Superior temporal gyrus (tissue), 1 donor: Measurements from ENCODE around the gene TRO.
A peak's percentile ranks its signal among the peaks of the same experiment; 100 is the strongest.

Experiments used
- DNase-seq: peaks from one replicate; pipeline ENCODE4 v3.0.0-alpha.2; 2016; ENCODE audit errors: extremely low spot score

Gene TRO, protein sequence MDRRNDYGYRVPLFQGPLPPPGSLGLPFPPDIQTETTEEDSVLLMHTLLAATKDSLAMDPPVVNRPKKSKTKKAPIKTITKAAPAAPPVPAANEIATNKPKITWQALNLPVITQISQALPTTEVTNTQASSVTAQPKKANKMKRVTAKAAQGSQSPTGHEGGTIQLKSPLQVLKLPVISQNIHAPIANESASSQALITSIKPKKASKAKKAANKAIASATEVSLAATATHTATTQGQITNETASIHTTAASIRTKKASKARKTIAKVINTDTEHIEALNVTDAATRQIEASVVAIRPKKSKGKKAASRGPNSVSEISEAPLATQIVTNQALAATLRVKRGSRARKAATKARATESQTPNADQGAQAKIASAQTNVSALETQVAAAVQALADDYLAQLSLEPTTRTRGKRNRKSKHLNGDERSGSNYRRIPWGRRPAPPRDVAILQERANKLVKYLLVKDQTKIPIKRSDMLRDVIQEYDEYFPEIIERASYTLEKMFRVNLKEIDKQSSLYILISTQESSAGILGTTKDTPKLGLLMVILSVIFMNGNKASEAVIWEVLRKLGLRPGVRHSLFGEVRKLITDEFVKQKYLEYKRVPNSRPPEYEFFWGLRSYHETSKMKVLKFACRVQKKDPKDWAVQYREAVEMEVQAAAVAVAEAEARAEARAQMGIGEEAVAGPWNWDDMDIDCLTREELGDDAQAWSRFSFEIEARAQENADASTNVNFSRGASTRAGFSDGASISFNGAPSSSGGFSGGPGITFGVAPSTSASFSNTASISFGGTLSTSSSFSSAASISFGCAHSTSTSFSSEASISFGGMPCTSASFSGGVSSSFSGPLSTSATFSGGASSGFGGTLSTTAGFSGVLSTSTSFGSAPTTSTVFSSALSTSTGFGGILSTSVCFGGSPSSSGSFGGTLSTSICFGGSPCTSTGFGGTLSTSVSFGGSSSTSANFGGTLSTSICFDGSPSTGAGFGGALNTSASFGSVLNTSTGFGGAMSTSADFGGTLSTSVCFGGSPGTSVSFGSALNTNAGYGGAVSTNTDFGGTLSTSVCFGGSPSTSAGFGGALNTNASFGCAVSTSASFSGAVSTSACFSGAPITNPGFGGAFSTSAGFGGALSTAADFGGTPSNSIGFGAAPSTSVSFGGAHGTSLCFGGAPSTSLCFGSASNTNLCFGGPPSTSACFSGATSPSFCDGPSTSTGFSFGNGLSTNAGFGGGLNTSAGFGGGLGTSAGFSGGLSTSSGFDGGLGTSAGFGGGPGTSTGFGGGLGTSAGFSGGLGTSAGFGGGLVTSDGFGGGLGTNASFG (N-terminal part only)

DNA sequence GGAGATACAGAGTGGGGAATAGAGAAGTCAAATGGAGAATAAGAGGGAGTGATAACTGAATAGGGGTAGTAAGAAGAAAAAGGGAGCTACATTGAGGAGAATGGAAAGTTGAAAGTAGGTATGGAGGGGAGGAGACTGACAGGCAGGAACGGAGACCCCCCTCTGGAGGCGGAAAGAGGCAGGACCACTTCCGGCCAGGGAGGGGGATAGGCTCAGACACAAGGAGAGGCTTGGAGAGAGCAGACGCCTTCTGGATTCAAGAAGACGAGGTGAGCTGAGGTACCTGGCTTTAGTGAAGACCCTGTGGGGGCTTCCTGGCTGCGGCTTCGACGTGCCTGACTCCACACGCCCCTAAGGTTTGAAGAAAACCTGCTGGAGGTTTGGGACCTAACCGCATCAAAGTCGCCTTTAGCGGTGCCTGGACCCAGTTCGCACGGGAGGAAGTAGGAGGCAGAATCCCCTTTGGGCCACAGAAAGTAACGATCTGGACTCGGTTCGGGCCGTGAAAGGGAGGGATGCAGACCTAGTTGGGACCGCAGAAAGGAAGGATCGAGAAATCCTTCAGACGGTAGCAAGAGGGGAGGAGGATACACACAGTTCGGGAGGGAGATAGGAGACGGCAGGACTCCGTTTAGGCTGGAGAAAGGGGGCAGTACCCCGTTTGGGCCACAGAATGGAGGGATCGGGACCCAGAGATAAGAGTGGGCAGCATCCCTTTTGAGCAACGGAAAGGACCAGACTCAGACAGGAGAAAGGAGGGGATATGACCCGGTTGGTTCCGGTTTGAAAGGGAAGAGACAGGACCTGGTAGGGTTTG is at the start of gene TRO:
Gene TRO (plus strand): TSS at position 215 of the 817 bp plus-strand sequence. CDS start 1,423 bp downstream, outside the sequence.
- DNase-seq: peak; percentile 18

- DNase-seq: no peak
These were observed 34.9 kb upstream of the TRO start for GRCh38 chrX:54885740-54886139.

DNA sequence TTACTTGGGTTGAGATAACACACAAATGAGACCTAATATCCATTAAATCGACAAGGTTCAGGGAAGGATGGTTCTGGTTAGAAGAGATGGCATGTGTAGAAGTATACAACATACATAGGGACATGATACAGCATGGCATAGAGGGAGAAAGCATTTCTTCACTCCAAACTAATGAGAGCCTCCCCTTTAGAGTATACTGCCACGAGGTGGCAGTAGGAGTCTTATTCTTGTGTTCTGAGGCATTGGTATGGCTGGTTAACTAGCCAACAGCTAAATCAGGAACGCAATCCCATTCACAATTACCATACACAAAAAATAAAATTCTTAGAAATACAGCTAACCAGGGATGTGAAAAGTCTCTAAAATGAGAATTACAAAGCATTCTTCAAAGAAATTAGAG is 29.1 kb upstream of the TRO start:
- DNase-seq: peak; percentile 56

GRCh38 chrX:54894159-54894558 is 26.5 kb upstream of the TRO start:
- no peak for DNase-seq

- no peak for DNase-seq
These were observed 10.7 kb upstream of the TRO start for GRCh38 chrX:54909941-54910340.

DNA sequence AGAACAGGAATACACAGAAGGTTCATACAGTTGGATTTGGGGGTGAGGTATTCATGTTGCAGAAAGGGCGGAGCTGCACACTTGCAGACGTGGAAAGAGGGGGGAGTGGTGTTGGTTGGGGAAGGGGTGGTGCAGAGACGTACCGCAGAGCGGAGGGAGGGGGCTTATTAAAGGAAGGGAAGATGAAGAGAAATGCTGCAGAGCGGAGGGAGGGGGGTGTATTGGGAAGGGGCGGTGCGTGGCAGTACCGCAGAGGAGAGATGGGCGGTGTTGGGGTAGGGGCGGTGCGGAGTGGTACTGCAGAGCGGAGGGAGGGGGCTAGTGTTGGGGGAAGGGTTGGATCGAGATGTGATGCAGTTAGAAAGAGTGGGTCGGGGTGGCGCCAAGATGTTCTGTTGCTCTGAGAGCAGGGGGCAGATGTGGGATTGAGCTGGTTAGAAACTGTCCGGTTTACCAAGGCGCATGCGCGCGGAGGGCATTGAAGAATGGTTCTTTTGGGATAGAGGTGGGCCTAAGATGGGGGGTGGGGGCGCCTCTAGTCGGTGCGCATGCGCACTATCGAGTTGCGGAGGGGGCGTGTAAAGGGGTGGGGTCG is 900 bp downstream of the TRO start:
- DNase-seq: peak; percentile 69

DNA sequence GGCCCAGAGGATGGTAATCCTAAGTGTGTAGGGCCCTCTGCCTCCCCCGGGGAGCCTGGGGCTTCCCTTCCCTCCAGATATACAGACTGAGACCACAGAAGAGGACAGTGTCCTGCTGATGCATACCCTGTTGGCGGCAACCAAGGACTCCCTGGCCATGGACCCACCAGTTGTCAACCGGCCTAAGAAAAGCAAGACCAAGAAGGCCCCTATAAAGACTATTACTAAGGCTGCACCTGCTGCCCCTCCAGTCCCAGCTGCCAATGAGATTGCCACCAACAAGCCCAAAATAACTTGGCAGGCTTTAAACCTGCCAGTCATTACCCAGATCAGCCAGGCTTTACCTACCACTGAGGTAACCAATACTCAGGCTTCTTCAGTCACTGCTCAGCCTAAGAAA is 1.9 kb downstream of the TRO start:
- DNase-seq: no peak

DNA sequence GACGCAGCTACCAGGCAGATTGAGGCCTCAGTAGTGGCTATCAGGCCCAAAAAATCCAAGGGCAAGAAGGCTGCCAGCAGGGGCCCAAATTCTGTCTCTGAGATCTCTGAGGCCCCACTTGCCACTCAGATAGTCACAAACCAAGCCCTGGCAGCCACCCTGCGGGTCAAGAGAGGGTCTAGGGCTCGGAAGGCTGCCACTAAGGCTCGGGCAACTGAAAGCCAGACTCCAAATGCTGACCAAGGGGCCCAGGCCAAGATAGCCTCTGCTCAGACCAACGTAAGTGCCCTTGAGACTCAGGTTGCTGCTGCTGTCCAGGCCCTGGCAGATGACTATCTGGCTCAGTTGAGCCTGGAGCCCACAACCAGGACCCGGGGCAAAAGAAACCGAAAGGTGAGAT is 2.8 kb downstream of the TRO start:
- no peak for DNase-seq

GRCh38 chrX:54926978-54927377 is 6.4 kb downstream of the TRO start:
- no peak for DNase-seq

GRCh38 chrX:54928876-54929275 is 8.3 kb downstream of the TRO start:
- no peak for DNase-seq

- DNase-seq: no peak
These were observed 9.8 kb downstream of the TRO start for GRCh38 chrX:54930291-54931049.

DNA sequence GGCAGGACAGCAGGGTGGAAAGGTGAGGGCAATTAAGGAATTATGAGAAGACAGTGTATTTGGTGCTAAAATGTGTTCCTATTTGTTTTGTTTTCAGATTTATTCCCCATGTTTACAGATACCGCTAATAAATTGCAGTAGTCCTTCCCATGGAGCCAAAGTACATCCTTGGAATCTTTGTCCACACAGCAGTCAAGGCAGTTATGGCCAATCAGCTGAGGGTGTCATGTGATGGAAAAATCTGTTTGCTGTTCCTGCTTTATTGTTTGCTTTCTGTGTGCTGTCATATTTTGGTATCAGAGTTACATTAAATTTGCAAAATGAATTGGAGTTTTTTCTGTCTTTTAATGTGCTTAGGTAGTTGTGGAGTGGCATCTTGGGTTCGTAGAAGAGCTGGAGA is 10.5 kb downstream of the TRO start:
- DNase-seq: no peak

DNA sequence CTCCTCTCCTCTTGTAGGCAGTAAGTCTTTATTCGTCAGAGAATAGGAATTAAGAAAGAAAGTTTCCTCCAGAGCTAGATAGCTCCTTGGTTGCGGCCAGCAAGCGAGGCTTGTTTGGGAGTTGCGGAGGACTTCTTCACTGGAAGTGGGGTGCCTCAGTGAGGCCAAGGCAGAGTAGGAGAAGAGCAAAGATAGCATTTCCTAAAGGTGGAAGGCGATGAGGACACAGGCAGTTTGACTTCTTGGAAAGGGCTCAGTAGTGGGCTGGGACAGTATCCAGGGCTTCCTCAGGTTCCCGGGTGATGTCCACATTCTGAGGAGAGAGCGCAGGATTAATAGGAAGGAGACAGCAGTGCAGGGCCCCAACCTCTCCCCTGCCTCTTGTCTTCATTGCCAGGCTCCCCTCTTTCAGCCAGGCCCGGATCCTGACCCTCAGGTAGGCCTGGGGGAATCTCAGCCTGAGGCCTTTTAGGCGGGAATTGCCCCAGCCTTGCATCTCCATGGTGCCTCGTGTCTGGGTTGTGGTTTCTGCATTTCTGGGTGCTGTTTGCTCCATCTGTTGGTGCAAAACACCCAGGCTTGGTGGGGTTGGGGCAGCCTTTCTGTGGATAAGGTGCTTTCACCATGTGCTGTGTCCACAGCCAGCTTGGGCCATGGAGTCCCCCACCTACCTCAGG is 12.7 kb downstream of the TRO start:
- DNase-seq: no peak

- no peak for DNase-seq
These were observed 13.4 kb downstream of the TRO start for GRCh38 chrX:54934058-54934457.

DNA sequence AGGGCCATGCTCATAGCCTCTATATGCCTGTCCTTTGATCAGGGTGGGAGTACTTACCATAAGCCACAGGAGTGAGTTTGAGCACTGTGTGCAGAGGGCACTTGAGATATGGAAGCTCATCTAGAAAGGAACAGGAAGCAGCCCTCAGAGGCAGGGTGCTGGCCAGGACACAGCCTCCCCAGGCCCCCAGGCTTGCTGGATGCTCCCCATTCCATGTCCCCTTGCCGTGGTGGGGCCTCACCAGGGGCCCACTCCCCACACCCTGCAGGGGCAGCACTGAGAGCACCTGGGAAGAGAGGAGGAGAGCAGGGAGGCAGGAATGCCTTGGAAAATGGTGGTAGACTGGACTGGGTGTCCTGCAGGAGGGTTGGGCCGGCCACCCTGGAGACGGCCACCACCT is 14.3 kb downstream of the TRO start:
- no peak for DNase-seq

DNA sequence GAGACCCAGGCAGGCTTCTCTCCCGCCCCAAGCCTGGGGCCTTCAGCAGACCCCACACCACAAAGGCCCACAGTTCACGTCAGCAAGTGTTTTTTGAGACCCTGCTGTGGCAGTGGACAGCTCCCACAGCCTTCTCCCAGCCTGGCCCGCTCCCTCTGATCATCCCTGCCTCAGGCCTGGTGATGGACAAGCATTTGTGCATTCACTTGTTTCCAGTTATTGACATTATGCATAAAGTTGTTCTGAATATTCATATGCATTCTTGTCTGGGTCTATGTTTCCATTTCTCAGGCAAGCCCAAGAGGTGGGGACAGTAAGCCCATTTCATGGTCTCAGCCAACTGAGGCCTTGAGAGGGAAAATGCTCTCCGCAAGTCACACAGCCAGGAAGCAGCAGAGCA is 14.7 kb downstream of the TRO start:
- no peak for DNase-seq

GRCh38 chrX:54937416-54937815 is 16.8 kb downstream of the TRO start:
- DNase-seq: no peak

- no peak for DNase-seq
These were observed 24.2 kb downstream of the TRO start for GRCh38 chrX:54944816-54945215.

GRCh38 chrX:54945224-54945623 is 24.6 kb downstream of the TRO start:
- no peak for DNase-seq
